Fibroblast of lung (primary cell): ENCODE data around the gene FOXC1. TPM values are rescaled to one million over a fixed set of nuclear protein-coding genes. Genes with fewer than 3 reads are reported as not detected.

Source experiments
- DNase-seq, 2 donors: peaks; one replicate each; pipeline versions ENCODE4 v3.0.0 to v3.0.0-alpha.2; 2010; ENCODE audit warnings: low read depth in 2 of 2
- H2AFZ ChIP-seq: 2 replicates; pipeline ENCODE4 v1.5.1; 2012; ENCODE audit warnings: low read length, control low read depth, inconsistent platforms
- H3K27ac ChIP-seq: 2 replicates; pipeline ENCODE4 v1.5.1; 2011; ENCODE audit warnings: low read length, control low read depth; ENCODE audit not compliant: insufficient read depth
- H3K27me3 ChIP-seq: 2 replicates; pipeline ENCODE4 v1.5.1; 2011; ENCODE audit warnings: mild to moderate bottlenecking, low read length; ENCODE audit not compliant: control insufficient read depth, insufficient read depth
- H3K36me3 ChIP-seq: 2 replicates; pipeline ENCODE4 v1.5.1; 2011; ENCODE audit warnings: low read length; ENCODE audit not compliant: control insufficient read depth, insufficient read depth
- H3K4me1 ChIP-seq: 2 replicates; pipeline ENCODE4 v1.5.1; 2011; ENCODE audit warnings: low read length; ENCODE audit not compliant: control insufficient read depth, insufficient read depth; ENCODE audit errors: extremely low read depth
- H3K4me2 ChIP-seq: 2 replicates; pipeline ENCODE4 v1.5.1; 2011; ENCODE audit warnings: low read length, control low read depth; ENCODE audit not compliant: insufficient read depth; ENCODE audit errors: extremely low read depth
- H3K4me3 ChIP-seq, 4 experiments: fragments of 200-600 bp in 1 of 4; sonication (generic) in 1 of 4; replicated peaks in 1 of 4; 2 replicates each; pipeline ENCODE4 v1.5.1; 2011 to 2016; ENCODE audit warnings: low read length in 4 of 4, low read depth in 3 of 4, mild to moderate bottlenecking in 3 of 4, control low read depth in 2 of 4, inconsistent platforms in 1 of 4, mixed read lengths in 1 of 4; ENCODE audit not compliant: insufficient read depth in 1 of 4; ENCODE audit errors: control extremely low read depth in 1 of 4
- H3K79me2 ChIP-seq: 2 replicates; pipeline ENCODE4 v1.5.1; 2012; ENCODE audit warnings: mild to moderate bottlenecking, low read length, inconsistent platforms; ENCODE audit not compliant: control insufficient read depth, insufficient read depth
- H3K9ac ChIP-seq: 2 replicates; pipeline ENCODE4 v1.5.1; 2011; ENCODE audit warnings: mild to moderate bottlenecking, low read length, control low read depth; ENCODE audit not compliant: insufficient read depth
- H3K9me3 ChIP-seq: 2 replicates; pipeline ENCODE4 v1.5.1; 2012; ENCODE audit warnings: low read depth, low read length; ENCODE audit not compliant: control insufficient read depth, insufficient read depth
- H4K20me1 ChIP-seq: 2 replicates; pipeline ENCODE4 v1.5.1; 2011; ENCODE audit warnings: low read length; ENCODE audit not compliant: control insufficient read depth, insufficient read depth; ENCODE audit errors: extremely low read depth
- CTCF ChIP-seq, 2 donors: IDR thresholded peaks in 1 of 2; conservative IDR thresholded peaks in 1 of 2; 1 replicate in 1 of 2; 2 replicates in 1 of 2; pipeline ENCODE4 v1.5.1; 2011 to 2012; ENCODE audit warnings: low read length in 2 of 2, control low read depth in 1 of 2, inconsistent platforms in 1 of 2, low read depth in 1 of 2, mild to moderate bottlenecking in 1 of 2
- EZH2 ChIP-seq: IDR thresholded peaks from 2 replicates; pipeline ENCODE4 v1.5.1; 2012; ENCODE audit warnings: low read length, control low read depth, mild to moderate bottlenecking; ENCODE audit errors: missing control alignments
- polyA plus RNA-seq, 2 donors: library from polyadenylated mRNA; depleted of rRNA in 1 of 2; stranded (reverse) in 1 of 2; unstranded in 1 of 2; fragments of >200 nt; gene quantifications; 2 replicates each; pipeline ENCODE4 v1.2.1, GENCODE V29; 2011 to 2012; ENCODE audit warnings: missing spikeins in 1 of 2
- total RNA-seq: library from RNA; depleted of rRNA; stranded (reverse); fragments of >200 nt; gene quantifications from 2 replicates; pipeline ENCODE4 v1.2.1, GENCODE V29; 2014

Gene FOXC1
- total and polyA plus RNA-seq, 2 donors (not counting 1 experiment from before 2014, with no cell fraction given), result 0.66 to 2.3 TPM

- H3K4me1 ChIP-seq, result no peaks in the 10 kb centered on the region
- H4K20me1 ChIP-seq, result no peaks in the 10 kb centered on the region
- H3K9me3 ChIP-seq, result no peaks in the 10 kb centered on the region
- H2AFZ ChIP-seq, result no peak overlapping the region
- no peak overlapping the region for H3K27ac ChIP-seq
- no peak overlapping the region for H3K4me2 ChIP-seq
- DNase-seq, result no peak
- H3K9ac ChIP-seq, result no peak overlapping the region
- peaks cover 15% of the 10 kb centered on the region for H3K27me3 ChIP-seq
- H3K36me3 ChIP-seq, result no peaks in the 10 kb centered on the region
- no peaks in the 10 kb centered on the region for H3K79me2 ChIP-seq
- H3K4me3 ChIP-seq, result no peak overlapping the region
- no peak for TF ChIP-seq EZH2
- TF ChIP-seq CTCF (conservative IDR thresholded peaks at IDR 0.05 in 1 of 2, IDR thresholded peaks at IDR 0.05 in 1 of 2; ENCODE audit: low read depth in 1 of 2, low read length in 2 of 2), result no peak
Observed at GRCh38 chr6:1631251-1631650, 21.5 kb downstream of the FOXC1 start.

- no peak for DNase-seq
- no peaks in the 10 kb centered on the region for H3K4me1 ChIP-seq
- no peak for TF ChIP-seq EZH2
- TF ChIP-seq CTCF (conservative IDR thresholded peaks at IDR 0.05 in 1 of 2, IDR thresholded peaks at IDR 0.05 in 1 of 2; ENCODE audit: low read depth in 1 of 2, low read length in 2 of 2), result no peak
Observed at GRCh38 chr6:1633366-1634021, 23.8 kb downstream of the FOXC1 start.

GRCh38 chr6:1634081-1634480, 24.4 kb downstream of the FOXC1 start:
- H3K79me2 ChIP-seq, result no peaks in the 10 kb centered on the region
- H3K9ac ChIP-seq, result no peak overlapping the region
- H3K27me3 ChIP-seq, result peaks cover 2% of the 10 kb centered on the region
- no peak overlapping the region for H2AFZ ChIP-seq
- no peaks in the 10 kb centered on the region for H3K36me3 ChIP-seq
- H3K27ac ChIP-seq, result no peak overlapping the region
- no peak for DNase-seq
- no peak for TF ChIP-seq CTCF (conservative IDR thresholded peaks at IDR 0.05 in 1 of 2, IDR thresholded peaks at IDR 0.05 in 1 of 2; ENCODE audit: low read depth in 1 of 2, low read length in 2 of 2)
- TF ChIP-seq EZH2, result no peak
- no peaks in the 10 kb centered on the region for H3K9me3 ChIP-seq
- no peak overlapping the region for H3K4me2 ChIP-seq
- H3K4me1 ChIP-seq, result no peaks in the 10 kb centered on the region
- no peaks in the 10 kb centered on the region for H4K20me1 ChIP-seq
- H3K4me3 ChIP-seq, result no peak overlapping the region

More at GRCh38 chr6:1633366-1634021, 23.8 kb downstream of the FOXC1 start:
- H3K9ac ChIP-seq, result no peak overlapping the region
- no peaks in the 10 kb centered on the region for H3K79me2 ChIP-seq
- H3K9me3 ChIP-seq, result no peaks in the 10 kb centered on the region
- H3K36me3 ChIP-seq, result no peaks in the 10 kb centered on the region
- H4K20me1 ChIP-seq, result no peaks in the 10 kb centered on the region
- H3K4me2 ChIP-seq, result no peak overlapping the region
- H3K4me3 ChIP-seq, result no peak overlapping the region
- H3K27me3 ChIP-seq, result peaks cover 2% of the 10 kb centered on the region
- H3K27ac ChIP-seq, result no peak overlapping the region
- no peak overlapping the region for H2AFZ ChIP-seq
